ENCODE results near the gene TXNDC2.

Gene TXNDC2

DNA sequence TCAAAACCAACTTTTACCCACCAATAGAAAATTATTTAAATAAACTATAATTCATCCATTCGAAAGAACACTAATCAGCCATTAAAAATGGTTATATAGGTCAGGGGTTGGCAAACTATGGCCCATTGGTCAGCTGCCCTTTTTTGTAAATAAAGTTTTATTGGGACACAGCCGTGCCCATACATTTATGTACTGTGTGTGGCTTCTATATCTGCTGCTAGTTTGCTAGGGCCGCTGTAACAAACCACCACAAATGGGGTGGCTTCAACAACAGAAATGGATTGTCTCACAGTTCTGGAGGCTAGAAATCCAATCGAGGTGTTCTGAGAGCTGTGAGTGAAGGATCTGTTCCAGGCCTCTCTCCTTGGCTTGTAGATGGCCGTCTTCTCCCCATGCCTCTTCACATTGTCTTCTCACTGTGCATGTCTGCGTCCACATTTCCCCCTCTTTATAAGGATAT, 7.0 kb upstream of the TXNDC2 start:
- no peaks in the 10 kb centered on the region for H3K36me3 Mint-ChIP-seq (ENCODE audit: low read depth)
- TF ChIP-seq, protein P1, sequence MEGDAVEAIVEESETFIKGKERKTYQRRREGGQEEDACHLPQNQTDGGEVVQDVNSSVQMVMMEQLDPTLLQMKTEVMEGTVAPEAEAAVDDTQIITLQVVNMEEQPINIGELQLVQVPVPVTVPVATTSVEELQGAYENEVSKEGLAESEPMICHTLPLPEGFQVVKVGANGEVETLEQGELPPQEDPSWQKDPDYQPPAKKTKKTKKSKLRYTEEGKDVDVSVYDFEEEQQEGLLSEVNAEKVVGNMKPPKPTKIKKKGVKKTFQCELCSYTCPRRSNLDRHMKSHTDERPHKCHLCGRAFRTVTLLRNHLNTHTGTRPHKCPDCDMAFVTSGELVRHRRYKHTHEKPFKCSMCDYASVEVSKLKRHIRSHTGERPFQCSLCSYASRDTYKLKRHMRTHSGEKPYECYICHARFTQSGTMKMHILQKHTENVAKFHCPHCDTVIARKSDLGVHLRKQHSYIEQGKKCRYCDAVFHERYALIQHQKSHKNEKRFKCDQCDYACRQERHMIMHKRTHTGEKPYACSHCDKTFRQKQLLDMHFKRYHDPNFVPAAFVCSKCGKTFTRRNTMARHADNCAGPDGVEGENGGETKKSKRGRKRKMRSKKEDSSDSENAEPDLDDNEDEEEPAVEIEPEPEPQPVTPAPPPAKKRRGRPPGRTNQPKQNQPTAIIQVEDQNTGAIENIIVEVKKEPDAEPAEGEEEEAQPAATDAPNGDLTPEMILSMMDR (IDR thresholded peaks at IDR 0.05; ENCODE audit: unreplicated experiment in 3 of 3) = no peak

DNA sequence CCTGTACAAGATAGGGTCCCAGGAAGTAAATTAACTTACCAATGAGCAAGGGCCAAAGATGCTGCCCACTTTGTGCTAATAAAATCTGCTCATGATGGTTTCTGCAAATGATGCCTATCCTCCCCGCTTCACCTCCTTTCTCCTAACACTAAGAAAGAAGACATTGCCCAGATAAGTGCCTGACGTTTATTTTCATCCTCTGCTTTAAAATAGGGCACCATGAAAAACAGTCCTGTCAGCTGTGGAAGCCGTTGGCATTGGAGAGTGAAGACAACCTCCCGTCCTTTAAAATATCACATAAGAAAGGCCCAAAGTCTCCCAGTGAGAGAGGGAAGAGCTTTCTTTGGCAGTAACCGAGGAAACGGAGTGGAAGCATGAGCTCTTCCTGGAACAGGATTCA, 1.7 kb upstream of the TXNDC2 start:
- Mint-ChIP-seq H3K27ac (no peak overlapping the region), H3K9me3 (no peaks in the 10 kb centered on the region), H3K36me3 (ENCODE audit: low read depth) (no peaks in the 10 kb centered on the region), H3K4me3 (no peak overlapping the region), H3K27me3 (ENCODE audit: low read depth) (no peaks in the 10 kb centered on the region), H3K4me1 (no peaks in the 10 kb centered on the region)
- TF ChIP-seq, protein P1 (IDR thresholded peaks at IDR 0.05; ENCODE audit: unreplicated experiment in 3 of 3) = no peak

More for the DNA sequence above, 7.0 kb upstream of the TXNDC2 start:
- no peak overlapping the region for H3K27ac Mint-ChIP-seq
- H3K9me3 Mint-ChIP-seq = no peaks in the 10 kb centered on the region
- H3K4me1 Mint-ChIP-seq = peaks cover 10% of the 10 kb centered on the region
- H3K4me3 Mint-ChIP-seq = no peak overlapping the region
- H3K27me3 Mint-ChIP-seq (ENCODE audit: low read depth) = no peaks in the 10 kb centered on the region

DNA sequence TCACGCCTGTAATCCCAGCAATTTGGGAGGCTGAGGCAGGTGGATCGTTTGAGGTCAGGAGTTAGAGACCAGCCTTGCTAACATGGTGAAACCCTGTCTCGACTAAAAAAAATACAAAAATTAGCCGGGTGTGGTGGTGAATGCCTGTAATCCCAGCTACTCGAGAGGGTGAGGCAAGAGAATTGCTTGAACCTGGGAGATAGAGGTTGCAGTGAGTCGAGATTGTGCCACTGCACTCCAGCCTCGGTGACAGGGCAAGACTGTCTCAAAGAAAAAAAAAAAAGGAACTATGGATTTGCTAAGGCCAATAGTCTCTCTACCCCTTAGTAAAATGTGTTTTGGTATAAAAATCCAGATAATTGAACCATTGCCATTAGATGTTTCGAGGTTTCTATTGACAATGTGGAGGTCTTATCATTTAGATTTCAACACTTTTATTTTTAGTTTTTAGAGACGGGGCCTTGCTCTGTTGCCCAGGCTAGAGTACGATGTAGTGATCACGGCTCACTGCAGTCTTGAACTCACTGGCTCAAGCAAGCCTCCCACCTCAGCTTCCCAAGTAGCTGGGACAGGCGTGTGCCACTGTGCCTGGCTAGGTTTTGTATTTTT, 1.1 kb upstream of the TXNDC2 start:
- no peaks in the 10 kb centered on the region for H3K9me3 Mint-ChIP-seq
- H3K4me1 Mint-ChIP-seq = no peaks in the 10 kb centered on the region
- H3K36me3 Mint-ChIP-seq (ENCODE audit: low read depth) = no peaks in the 10 kb centered on the region
- TF ChIP-seq, protein P1 (IDR thresholded peaks at IDR 0.05; ENCODE audit: unreplicated experiment in 3 of 3) = no peak
- H3K27me3 Mint-ChIP-seq (ENCODE audit: low read depth) = no peaks in the 10 kb centered on the region
- no peak overlapping the region for H3K27ac Mint-ChIP-seq
- no peak overlapping the region for H3K4me3 Mint-ChIP-seq

DNA sequence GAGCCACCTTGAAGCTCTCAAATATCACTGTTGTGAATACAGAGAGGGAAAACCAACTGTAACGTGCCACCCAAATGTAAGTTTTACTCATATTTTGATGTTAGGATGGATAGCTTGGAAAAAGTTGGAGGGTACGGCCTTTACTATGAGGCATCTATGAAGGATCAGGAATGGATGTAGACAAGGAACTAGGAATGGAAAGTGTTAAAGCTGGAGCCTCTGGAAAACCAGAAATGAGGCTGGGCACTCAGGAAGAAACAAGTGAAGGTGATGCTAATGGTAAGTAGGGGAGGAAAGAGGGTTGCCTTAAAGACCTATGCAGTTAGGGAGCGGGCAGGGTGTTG, 204 bp downstream of the TXNDC2 start:
- H3K4me1 Mint-ChIP-seq = no peaks in the 10 kb centered on the region
- no peaks in the 10 kb centered on the region for H3K36me3 Mint-ChIP-seq (ENCODE audit: low read depth)
- H3K27me3 Mint-ChIP-seq (ENCODE audit: low read depth) = no peaks in the 10 kb centered on the region

DNA sequence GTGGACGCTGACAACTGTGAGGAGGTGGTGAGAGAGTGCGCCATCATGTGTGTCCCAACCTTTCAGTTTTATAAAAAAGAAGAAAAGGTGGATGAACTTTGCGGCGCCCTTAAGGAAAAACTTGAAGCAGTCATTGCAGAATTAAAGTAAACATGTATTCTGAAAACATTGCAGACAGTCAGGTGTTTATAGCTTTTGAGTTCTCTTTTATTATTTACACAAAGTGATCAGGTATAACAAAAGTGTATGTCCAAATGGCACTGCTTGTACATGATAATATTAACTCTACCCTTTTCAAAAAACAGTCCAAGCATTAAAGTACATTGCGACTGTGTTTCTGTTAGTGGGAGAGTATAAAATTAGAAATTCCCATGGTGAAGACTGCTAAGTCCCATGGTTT, 2.2 kb downstream of the TXNDC2 start:
- no peaks in the 10 kb centered on the region for H3K27me3 Mint-ChIP-seq (ENCODE audit: low read depth)
- no peak overlapping the region for H3K27ac Mint-ChIP-seq
- TF ChIP-seq, protein P1 (IDR thresholded peaks at IDR 0.05; ENCODE audit: unreplicated experiment in 3 of 3) = no peak
- H3K9me3 Mint-ChIP-seq = no peaks in the 10 kb centered on the region
- no peak overlapping the region for H3K4me3 Mint-ChIP-seq
- H3K36me3 Mint-ChIP-seq (ENCODE audit: low read depth) = no peaks in the 10 kb centered on the region
- no peaks in the 10 kb centered on the region for H3K4me1 Mint-ChIP-seq

More for the DNA sequence above, 204 bp downstream of the TXNDC2 start:
- TF ChIP-seq, protein P1 (IDR thresholded peaks at IDR 0.05; ENCODE audit: unreplicated experiment in 3 of 3) = no peak
- Mint-ChIP-seq H3K4me3 (no peak overlapping the region), H3K9me3 (no peaks in the 10 kb centered on the region), H3K27ac (no peak overlapping the region)

DNA sequence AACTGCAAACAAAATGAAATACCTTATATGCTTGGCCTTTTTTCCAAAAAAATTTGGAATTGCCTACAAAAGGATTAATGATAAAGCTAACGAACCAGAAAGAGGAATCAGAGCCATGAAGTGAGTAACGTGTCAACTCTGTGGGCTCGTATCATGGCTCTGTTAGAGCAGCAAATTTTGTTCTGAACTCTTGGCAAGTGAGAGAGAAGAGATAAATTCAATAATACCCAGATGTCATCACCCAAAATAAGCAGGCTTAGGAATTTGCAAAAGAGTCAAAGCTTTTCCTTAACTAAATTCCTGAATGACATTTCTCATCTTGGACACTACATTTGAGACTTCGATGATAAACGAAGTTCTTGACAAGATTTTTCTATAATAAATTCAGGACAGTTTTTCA, 4.4 kb downstream of the TXNDC2 start:
- Mint-ChIP-seq H3K4me3 (no peak overlapping the region), H3K27ac (no peak overlapping the region), H3K4me1 (no peaks in the 10 kb centered on the region), H3K36me3 (ENCODE audit: low read depth) (no peaks in the 10 kb centered on the region), H3K9me3 (no peaks in the 10 kb centered on the region), H3K27me3 (ENCODE audit: low read depth) (no peaks in the 10 kb centered on the region)
- TF ChIP-seq, protein P1 (IDR thresholded peaks at IDR 0.05; ENCODE audit: unreplicated experiment in 3 of 3) = no peak
